DOHH2 (cell line): ENCODE measurements around the gene TNS4.

Source experiments
- EZH2phosphoT487 ChIP-seq: fragments of 200-600 bp; sonication (generic); IDR thresholded peaks from 2 replicates; pipeline ENCODE4 v1.6.1; 2017; ENCODE audit warnings: borderline replicate concordance, mild to moderate bottlenecking, antibody characterized with exemption, low read length, moderate library complexity, mixed read lengths
- TF ChIP-seq, protein P1 (sequence below): fragments of 200-600 bp; sonication (generic); IDR thresholded peaks from one replicate; pipeline ENCODE4 v1.5.1; 2014; ENCODE audit warnings: antibody characterized with exemption, mild to moderate bottlenecking, low read depth, low read length; ENCODE audit not compliant: poor library complexity, severe bottlenecking

DNA sequence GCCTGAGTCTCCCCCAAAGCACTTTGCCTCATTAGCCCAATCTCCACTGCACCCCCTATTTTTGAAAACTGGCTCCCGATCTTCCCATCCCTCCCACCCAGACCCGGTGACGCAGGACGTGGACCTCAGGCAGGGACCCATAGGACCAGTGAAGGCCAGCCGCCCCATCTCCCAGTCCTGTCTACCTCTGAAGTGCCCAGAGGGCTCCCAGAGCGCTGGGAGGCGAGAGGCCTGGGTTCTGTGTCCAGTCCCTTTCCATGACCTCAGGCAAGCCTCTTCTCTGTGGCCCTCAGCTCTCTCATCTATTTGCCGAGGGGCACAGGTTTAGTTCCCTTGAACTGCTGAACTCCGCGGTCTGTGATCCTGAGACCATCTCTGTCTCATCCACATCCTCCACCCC lies 714 bp downstream of the TNS4 start:
- TF ChIP-seq, protein P1, sequence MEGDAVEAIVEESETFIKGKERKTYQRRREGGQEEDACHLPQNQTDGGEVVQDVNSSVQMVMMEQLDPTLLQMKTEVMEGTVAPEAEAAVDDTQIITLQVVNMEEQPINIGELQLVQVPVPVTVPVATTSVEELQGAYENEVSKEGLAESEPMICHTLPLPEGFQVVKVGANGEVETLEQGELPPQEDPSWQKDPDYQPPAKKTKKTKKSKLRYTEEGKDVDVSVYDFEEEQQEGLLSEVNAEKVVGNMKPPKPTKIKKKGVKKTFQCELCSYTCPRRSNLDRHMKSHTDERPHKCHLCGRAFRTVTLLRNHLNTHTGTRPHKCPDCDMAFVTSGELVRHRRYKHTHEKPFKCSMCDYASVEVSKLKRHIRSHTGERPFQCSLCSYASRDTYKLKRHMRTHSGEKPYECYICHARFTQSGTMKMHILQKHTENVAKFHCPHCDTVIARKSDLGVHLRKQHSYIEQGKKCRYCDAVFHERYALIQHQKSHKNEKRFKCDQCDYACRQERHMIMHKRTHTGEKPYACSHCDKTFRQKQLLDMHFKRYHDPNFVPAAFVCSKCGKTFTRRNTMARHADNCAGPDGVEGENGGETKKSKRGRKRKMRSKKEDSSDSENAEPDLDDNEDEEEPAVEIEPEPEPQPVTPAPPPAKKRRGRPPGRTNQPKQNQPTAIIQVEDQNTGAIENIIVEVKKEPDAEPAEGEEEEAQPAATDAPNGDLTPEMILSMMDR = no peak
- TF ChIP-seq EZH2phosphoT487 = no peak
